GM12892 (cell line): ENCODE measurements around the gene GARS1.
"Not testable (repeated sequence)": the region's sequence is repeated elsewhere in the genome, so short reads cannot be mapped to it uniquely, and the experiment has no call there.

Experiments
- DNase-seq: peaks from one replicate; pipeline ENCODE4 v3.0.0; 2011; ENCODE audit not compliant: insufficient read length
- FAIRE-seq: peaks from 2 replicates; lab custom pipeline; 2011; peaks lifted over from hg19 to GRCh38; lab: Jason Lieb, UNC
- POLR2A ChIP-seq: IDR thresholded peaks from 2 replicates; pipeline ENCODE4 v1.6.1; 2011; ENCODE audit warnings: low read depth, low read length, control low read depth
- POLR2AphosphoS5 ChIP-seq: IDR thresholded peaks from 2 replicates; pipeline ENCODE4 v1.6.1; 2011; ENCODE audit warnings: low read depth, low read length, control low read depth
- TAF1 ChIP-seq: IDR thresholded peaks from 2 replicates; pipeline ENCODE4 v1.6.1; 2011; ENCODE audit warnings: low read depth, mild to moderate bottlenecking, control low read depth, low read length, borderline replicate concordance

The GARS1 gene

GRCh38 chr7:30584415-30584814 is 10.3 kb upstream of the GARS1 start:
- DNase-seq (no peak), FAIRE-seq (no peak)
- TF ChIP-seq TAF1 = no peak
- TF ChIP-seq POLR2A = no peak
- no peak for TF ChIP-seq POLR2AphosphoS5

- DNase-seq (no peak), FAIRE-seq (no peak)
- TF ChIP-seq TAF1 (no peak), POLR2A (no peak), POLR2AphosphoS5 (no peak)
Observed at GRCh38 chr7:30584965-30585364, 9.7 kb upstream of the GARS1 start.

GRCh38 chr7:30585675-30586074 is 9.0 kb upstream of the GARS1 start:
- FAIRE-seq = no peak
- DNase-seq = no peak
- TF ChIP-seq POLR2AphosphoS5 (no peak), TAF1 (no peak), POLR2A (no peak)

- not testable (repeated sequence) for FAIRE-seq, DNase-seq
Observed at GRCh38 chr7:30587547-30587946, 7.1 kb upstream of the GARS1 start.

GRCh38 chr7:30589111-30589510 is 5.6 kb upstream of the GARS1 start:
- TF ChIP-seq POLR2A = no peak
- no peak for TF ChIP-seq POLR2AphosphoS5
- no peak for TF ChIP-seq TAF1
- no peak for FAIRE-seq

GRCh38 chr7:30594048-30594539 is 584 bp upstream of the GARS1 start:
- no peak for FAIRE-seq
- TF ChIP-seq TAF1 = no peak
- TF ChIP-seq POLR2AphosphoS5 = peak; percentile 46; the same call in 1 of the 2 replicates
- DNase-seq = peak; percentile 34

More at GRCh38 chr7:30589111-30589510, 5.6 kb upstream of the GARS1 start:
- no peak for DNase-seq

GRCh38 chr7:30595436-30596013 is 847 bp downstream of the GARS1 start:
- TF ChIP-seq POLR2A (no peak), TAF1 (no peak), POLR2AphosphoS5 (no peak)
- no peak for FAIRE-seq
- no peak for DNase-seq

GRCh38 chr7:30596014-30596641 is 1.4 kb downstream of the GARS1 start:
- FAIRE-seq (peak; percentile 81), DNase-seq (no peak)
- TF ChIP-seq POLR2AphosphoS5 = no peak
- no peak for TF ChIP-seq POLR2A
- no peak for TF ChIP-seq TAF1

GRCh38 chr7:30596721-30597120 is 2.0 kb downstream of the GARS1 start:
- FAIRE-seq = no peak
- TF ChIP-seq POLR2A = no peak
- no peak for TF ChIP-seq TAF1
- no peak for TF ChIP-seq POLR2AphosphoS5
- DNase-seq = no peak

GRCh38 chr7:30598121-30598876 is 3.6 kb downstream of the GARS1 start:
- no peak for TF ChIP-seq POLR2A
- TF ChIP-seq POLR2AphosphoS5 = no peak
- TF ChIP-seq TAF1 = no peak

GRCh38 chr7:30604901-30605300 is 10.2 kb downstream of the GARS1 start:
- DNase-seq (no peak), FAIRE-seq (no peak)
- TF ChIP-seq POLR2AphosphoS5 (no peak), POLR2A (no peak), TAF1 (no peak)

More at GRCh38 chr7:30598121-30598876, 3.6 kb downstream of the GARS1 start:
- DNase-seq = no peak
- no peak for FAIRE-seq
